GM12873 (cell line): ENCODE data around the gene P2RX2.

Source experiments
- CTCF ChIP-seq: IDR thresholded peaks from 2 replicates; pipeline ENCODE4 v1.5.1; 2012; ENCODE audit warnings: low read depth, mild to moderate bottlenecking, moderate library complexity, low read length, control low read depth; ENCODE audit not compliant: insufficient read depth; ENCODE audit errors: missing control alignments

Gene P2RX2

GRCh38 chr12:132659146-132659545, 40.6 kb downstream of the P2RX2 start:
- TF ChIP-seq CTCF, result no peak

- TF ChIP-seq CTCF, result no peak
These were observed 41.5 kb downstream of the P2RX2 start for GRCh38 chr12:132660052-132660451.

- no peak for TF ChIP-seq CTCF
These were observed 42.4 kb downstream of the P2RX2 start for GRCh38 chr12:132660996-132661395.

- no peak for TF ChIP-seq CTCF
These were observed 43.4 kb downstream of the P2RX2 start for GRCh38 chr12:132661972-132662371.

GRCh38 chr12:132662901-132663755, 44.6 kb downstream of the P2RX2 start:
- TF ChIP-seq CTCF, result no peak

- no peak for TF ChIP-seq CTCF
These were observed 45.9 kb downstream of the P2RX2 start for GRCh38 chr12:132664206-132665148.

GRCh38 chr12:132665149-132665491, 46.5 kb downstream of the P2RX2 start:
- TF ChIP-seq CTCF, result no peak
